A549 (cell line): ENCODE results near the gene ADGRL2. TPM values are rescaled to one million over a fixed set of nuclear protein-coding genes. Genes with fewer than 3 reads are reported as not detected.

ENCODE experiments used
- ATAC-seq, 2 experiments: fragments of 200-7000 bp in 1 of 2; fragments of >200 bp in 1 of 2; cut with Nextera tagmentation in 1 of 2; cut with Tn5 transposase in 1 of 2; 3 replicates each; pipeline versions ENCODE4 v1.8.0 to v1.9.1; 2018 to 2020; ENCODE audit warnings: mild to moderate bottlenecking in 1 of 2, moderate library complexity in 1 of 2
- CTCF ChIA-PET: fragments of 300-600 bp; sonication (Branson Sonifier 250); formaldehyde crosslinking; extraction: SDS; loops from one replicate; lab custom pipeline; 2021; ENCODE audit warnings: antibody characterized with exemption, inconsistent platforms; lab: Yijun Ruan, JAX
- POLR2A ChIA-PET: fragments of 350-600 bp; formaldehyde crosslinking; extraction: SDS; loops from one replicate; lab custom pipeline; 2021; ENCODE audit warnings: antibody characterized with exemption, inconsistent platforms; lab: Yijun Ruan, JAX
- DNase-seq, 2 experiments: peaks; one replicate each; pipeline versions ENCODE4 v3.0.0 to v3.0.0-alpha.2; 2011 to 2016; ENCODE audit warnings: low read depth in 1 of 2, low spot score in 1 of 2
- FAIRE-seq: peaks from 2 replicates; lab custom pipeline; 2011; peaks lifted over from hg19 to GRCh38; lab: Jason Lieb, UNC
- H3K27ac ChIP-seq, 2 experiments: fragments of >200 bp; sonication (Bioruptor Twin); formaldehyde crosslinking; 3 replicates each; pipeline ENCODE4 v1.5.1; 2016 to 2017
- H3K4me1 ChIP-seq: fragments of >200 bp; sonication (Bioruptor Twin); formaldehyde crosslinking; 3 replicates; pipeline ENCODE4 v1.6.1; 2016
- H3K4me2 ChIP-seq: fragments of >200 bp; sonication (Bioruptor Twin); formaldehyde crosslinking; 3 replicates; pipeline ENCODE4 v1.6.1; 2016
- H3K4me3 ChIP-seq: fragments of >200 bp; sonication (Bioruptor Twin); formaldehyde crosslinking; 3 replicates; pipeline ENCODE4 v1.5.1; 2016
- H3K9me3 ChIP-seq: fragments of >200 bp; sonication (Bioruptor Twin); formaldehyde crosslinking; 3 replicates; pipeline ENCODE4 v1.6.1; 2016
- BCL3 ChIP-seq: fragments of >200 bp; sonication (Bioruptor Twin); formaldehyde crosslinking; IDR thresholded peaks from 3 replicates; pipeline ENCODE4 v1.6.1; 2016
- CEBPB ChIP-seq, 2 experiments: fragments of >200 bp in 1 of 2; sonication (Bioruptor Twin) in 1 of 2; formaldehyde crosslinking in 1 of 2; IDR thresholded peaks; 2 replicates each; pipeline ENCODE4 v1.6.1; 2012 to 2016
- CHD2 ChIP-seq: fragments of 150-350 bp; IDR thresholded peaks from 2 replicates; pipeline ENCODE4 v1.6.1; 2014; ENCODE audit warnings: low read length; ENCODE audit not compliant: partially characterized antibody
- CTCF ChIP-seq: fragments of >200 bp; sonication (Bioruptor Twin); formaldehyde crosslinking; IDR thresholded peaks from 3 replicates; pipeline ENCODE4 v1.5.1; 2016
- E2F6 ChIP-seq: IDR thresholded peaks from 2 replicates; pipeline ENCODE4 v1.6.1; 2012; ENCODE audit warnings: low read depth, borderline replicate concordance
- EP300 ChIP-seq, 2 experiments: fragments of >200 bp; sonication (Bioruptor Twin); formaldehyde crosslinking; IDR thresholded peaks; 2 replicates in 1 of 2; 3 replicates in 1 of 2; pipeline ENCODE4 v1.6.1; 2016 to 2017
- ESRRA ChIP-seq: fragments of 150-350 bp; IDR thresholded peaks from 2 replicates; pipeline ENCODE4 v1.6.1; 2014; ENCODE audit warnings: mild to moderate bottlenecking, low read length, borderline replicate concordance
- FOSB ChIP-seq: fragments of 250-450 bp; sonication (Bioruptor Pico); IDR thresholded peaks from 2 replicates; pipeline ENCODE4 v1.5.0; 2020; ENCODE audit warnings: mild to moderate bottlenecking, moderate library complexity
- GATA3 ChIP-seq: IDR thresholded peaks from 2 replicates; pipeline ENCODE4 v1.6.1; 2012; ENCODE audit warnings: borderline replicate concordance
- HEYL ChIP-seq: fragments of 250-450 bp; sonication (Bioruptor Pico); IDR thresholded peaks from 2 replicates; pipeline ENCODE4 v1.8.0; 2021; ENCODE audit warnings: mild to moderate bottlenecking, moderate library complexity
- HOXB13 ChIP-seq: fragments of 250-450 bp; sonication (Bioruptor Pico); IDR thresholded peaks from 2 replicates; pipeline ENCODE4 v1.5.0; 2020; ENCODE audit warnings: low read depth, mild to moderate bottlenecking, moderate library complexity
- KDM1A ChIP-seq: fragments of 200-600 bp; sonication (generic); IDR thresholded peaks from 2 replicates; pipeline ENCODE4 v1.6.1; 2016; ENCODE audit warnings: low read depth, mild to moderate bottlenecking
- KDM5A ChIP-seq: fragments of 200-600 bp; sonication (generic); IDR thresholded peaks from 2 replicates; pipeline ENCODE4 v1.6.1; 2016; ENCODE audit warnings: antibody characterized with exemption, mild to moderate bottlenecking
- MAFK ChIP-seq: fragments of 450-650 bp; IDR thresholded peaks from 2 replicates; pipeline ENCODE4 v1.6.1; 2014; ENCODE audit not compliant: partially characterized antibody
- MAX ChIP-seq: IDR thresholded peaks from 2 replicates; pipeline ENCODE4 v1.6.1; 2012
- MAZ ChIP-seq: fragments of 150-350 bp; IDR thresholded peaks from 2 replicates; pipeline ENCODE4 v1.6.1; 2014; ENCODE audit warnings: antibody characterized with exemption, low read depth, low read length, borderline replicate concordance
- NPAS2 ChIP-seq: fragments of 250-450 bp; sonication (Bioruptor Pico); IDR thresholded peaks from 2 replicates; pipeline ENCODE4 v1.8.0; 2022; ENCODE audit warnings: mild to moderate bottlenecking, moderate library complexity, borderline replicate concordance
- RAD21 ChIP-seq, 2 experiments: fragments of >200 bp in 1 of 2; sonication (Bioruptor Twin) in 1 of 2; formaldehyde crosslinking in 1 of 2; IDR thresholded peaks in 1 of 2; conservative IDR thresholded peaks in 1 of 2; 2 replicates in 1 of 2; 3 replicates in 1 of 2; pipeline ENCODE4 v1.6.1; 2012 to 2018; ENCODE audit warnings: inconsistent platforms in 1 of 2
- RNF2 ChIP-seq: fragments of 200-600 bp; sonication (generic); IDR thresholded peaks from 2 replicates; pipeline ENCODE4 v1.6.1; 2016; ENCODE audit warnings: low read depth, mild to moderate bottlenecking, antibody characterized with exemption, moderate library complexity, borderline replicate concordance
- SMC3 ChIP-seq: fragments of >200 bp; sonication (Bioruptor Twin); formaldehyde crosslinking; IDR thresholded peaks from 3 replicates; pipeline ENCODE4 v1.6.1; 2018; ENCODE audit warnings: inconsistent platforms
- USF2 ChIP-seq: fragments of 450-650 bp; IDR thresholded peaks from 2 replicates; pipeline ENCODE4 v1.6.1; 2014; ENCODE audit warnings: antibody characterized with exemption
- WGBS: methylation state at CpG from one replicate; pipeline ENCODE4 v1.1.6; 2017; ENCODE audit errors: missing lambda C conversion rate; 5-methylcytosine and 5-hydroxymethylcytosine counted together
- polyA plus RNA-seq, 4 experiments: library from polyadenylated mRNA; depleted of rRNA in 3 of 4; stranded (reverse); fragments of >200 nt; fragmentation: RNase III in 1 of 4; extraction: RNeasy Plus Mini Kit Qiagen cat#74134 plus additional on column Dnase treatment in 1 of 4; gene quantifications; 2 replicates in 3 of 4; 3 replicates in 1 of 4; pipeline ENCODE4 v1.2.3, GENCODE V29; 2011 to 2017

The ADGRL2 gene
- polyA plus RNA-seq, 2 of the 4 experiments (the other 2 are of a cell fraction): 12.8 to 24.1 TPM

- Histone ChIP-seq H3K4me1 (no peaks in the 10 kb centered on the region), H3K9me3 (no peaks in the 10 kb centered on the region), H3K4me2 (no peak overlapping the region), H3K27ac (no peak overlapping the region), H3K4me3 (no peak overlapping the region)
- 65% methylated on average over 2 of the region's 2 CpGs for WGBS
- FAIRE-seq (no peak), ATAC-seq (no peak), DNase-seq (no peak)
- TF ChIP-seq NPAS2 (CRISPR knock-in tag) (no peak), RNF2 (no peak), KDM1A (no peak), USF2 (no peak), RAD21 (conservative IDR thresholded peaks at IDR 0.05 in 1 of 2, IDR thresholded peaks at IDR 0.05 in 1 of 2) (no peak), MAZ (no peak), SMC3 (no peak), KDM5A (no peak), CTCF (no peak), CEBPB (IDR thresholded peaks at IDR 0.05) (no peak), GATA3 (no peak), MAFK (no peak)
- ChIA-PET POLR2A (no interaction called here), CTCF (no interaction called here)
These were observed 147.8 kb downstream of the ADGRL2 start for GRCh38 chr1:81948495-81948894.

- H3K4me1 ChIP-seq: no peaks in the 10 kb centered on the region
- no peak for ATAC-seq
- DNase-seq: no peak
- no peak overlapping the region for H3K4me3 ChIP-seq
- POLR2A ChIA-PET: no interaction called here
- TF ChIP-seq CTCF (no peak), MAX (no peak), ESRRA (no peak), BCL3 (no peak), RAD21 (conservative IDR thresholded peaks at IDR 0.05 in 1 of 2, IDR thresholded peaks at IDR 0.05 in 1 of 2) (no peak), CHD2 (no peak), E2F6 (no peak), HOXB13 (CRISPR knock-in tag) (no peak), EP300 (IDR thresholded peaks at IDR 0.05) (no peak), HEYL (CRISPR knock-in tag) (no peak), FOSB (no peak)
- H3K9me3 ChIP-seq: no peaks in the 10 kb centered on the region
- FAIRE-seq: no peak
- 85% methylated on average over 4 of the region's 4 CpGs for WGBS
- H3K4me2 ChIP-seq: no peak overlapping the region
- CTCF ChIA-PET: no interaction called here
- no peak overlapping the region for H3K27ac ChIP-seq
These were observed 148.7 kb downstream of the ADGRL2 start for GRCh38 chr1:81949421-81949820.
